ENCODE results near the gene EPN2.

GRCh38 chr17:19319771-19320505 lies 82.8 kb downstream of the EPN2 start:
- TF ChIP-seq FOXA1 (IDR thresholded peaks at IDR 0.05) (no peak), LEF1 (IDR thresholded peaks at IDR 0.05; ENCODE audit: borderline replicate concordance) (no peak), SUZ12 (IDR thresholded peaks at IDR 0.05) (no peak), HDGF (IDR thresholded peaks at IDR 0.05; ENCODE audit: borderline replicate concordance) (no peak), ARNT (IDR thresholded peaks at IDR 0.05) (no peak), FOXM1 (IDR thresholded peaks at IDR 0.05; ENCODE audit: borderline replicate concordance) (no peak), TARDBP (IDR thresholded peaks at IDR 0.05) (no peak), BHLHE40 (IDR thresholded peaks at IDR 0.05; ENCODE audit: borderline replicate concordance) (no peak), SP1 (IDR thresholded peaks at IDR 0.05) (no peak), FOXK2 (IDR thresholded peaks at IDR 0.05) (no peak)
- TF ChIP-seq, protein P1, sequence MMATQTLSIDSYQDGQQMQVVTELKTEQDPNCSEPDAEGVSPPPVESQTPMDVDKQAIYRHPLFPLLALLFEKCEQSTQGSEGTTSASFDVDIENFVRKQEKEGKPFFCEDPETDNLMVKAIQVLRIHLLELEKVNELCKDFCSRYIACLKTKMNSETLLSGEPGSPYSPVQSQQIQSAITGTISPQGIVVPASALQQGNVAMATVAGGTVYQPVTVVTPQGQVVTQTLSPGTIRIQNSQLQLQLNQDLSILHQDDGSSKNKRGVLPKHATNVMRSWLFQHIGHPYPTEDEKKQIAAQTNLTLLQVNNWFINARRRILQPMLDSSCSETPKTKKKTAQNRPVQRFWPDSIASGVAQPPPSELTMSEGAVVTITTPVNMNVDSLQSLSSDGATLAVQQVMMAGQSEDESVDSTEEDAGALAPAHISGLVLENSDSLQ (IDR thresholded peaks at IDR 0.05): no peak
